Adrenal gland (tissue), 5 donors: ENCODE measurements around the gene MEF2C.

Source experiments
- CTCF ChIP-seq, 6 experiments: fragments of 450-650 bp in 4 of 6; fragments of 200-600 bp in 2 of 6; sonication (generic) in 1 of 6; IDR thresholded peaks; 1 replicate in 5 of 6; 2 replicates in 1 of 6; pipeline versions ENCODE4 v1.5.1 to v1.8.0; 2016 to 2021; ENCODE audit warnings: antibody characterized with exemption in 6 of 6, mild to moderate bottlenecking in 2 of 6, moderate library complexity in 1 of 6
- POLR2A ChIP-seq, 2 donors: fragments of 450-650 bp; IDR thresholded peaks; one replicate each; pipeline ENCODE4 v1.6.1; 2017; ENCODE audit warnings: antibody characterized with exemption in 2 of 2, mild to moderate bottlenecking in 2 of 2, moderate library complexity in 1 of 2
- donor health status: DM: no; HTN: no; CAD: no.

GRCh38 chr5:88772831-88773230, 110.2 kb downstream of the MEF2C start:
- TF ChIP-seq POLR2A (IDR thresholded peaks at IDR 0.05) (no peak), CTCF (IDR thresholded peaks at IDR 0.05) (no peak)
